ENCODE measurements around the gene ZNF679. TPM values are rescaled to one million over a fixed set of nuclear protein-coding genes. Genes with fewer than 3 reads are reported as not detected.

Gene ZNF679
- total RNA-seq, 1 donor from 2014 or later, result not detected

DNA sequence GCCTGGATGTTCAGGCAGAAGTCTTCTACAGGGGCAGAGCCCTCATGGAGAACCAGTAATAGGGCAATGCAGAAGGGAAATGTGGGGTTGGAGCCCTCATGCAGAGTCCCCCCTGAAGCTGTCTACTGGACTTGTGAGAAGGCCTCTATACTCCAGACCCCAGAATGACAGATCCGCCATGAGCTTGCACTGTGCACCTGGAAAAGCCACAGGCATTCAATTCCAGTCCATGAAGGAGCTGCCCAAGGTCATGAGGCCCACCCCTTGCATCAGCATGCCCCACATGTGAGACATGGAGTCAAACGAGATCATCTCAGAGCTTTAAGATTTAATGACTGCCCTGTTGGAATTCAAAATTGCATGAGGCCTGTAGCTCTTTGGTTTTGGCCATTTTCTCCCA, 4.9 kb upstream of the ZNF679 start:
- H3K4me3 Mint-ChIP-seq (ENCODE audit: unreplicated experiment), result no peak overlapping the region
- peaks cover 32% of the 10 kb centered on the region for H3K9me3 Mint-ChIP-seq (ENCODE audit: unreplicated experiment)
- H3K36me3 Mint-ChIP-seq (ENCODE audit: low read depth, unreplicated experiment), result no peaks in the 10 kb centered on the region
- no peak overlapping the region for H2AFZ ChIP-seq (ENCODE audit: low read depth, low read length)
- H3K4me1 Mint-ChIP-seq (ENCODE audit: low read depth, unreplicated experiment), result no peaks in the 10 kb centered on the region
- no peak overlapping the region for H3K4me3 ChIP-seq (ENCODE audit: insufficient read depth, low read depth, low read length)
- no peaks in the 10 kb centered on the region for H4K20me1 ChIP-seq (ENCODE audit: insufficient read depth, low read length)
- FAIRE-seq (no peak), DNase-seq (ENCODE audit: low read depth) (no peak)
- H3K9ac ChIP-seq (ENCODE audit: low read length), result no peak overlapping the region
- H3K9me3 ChIP-seq (ENCODE audit: insufficient read depth, low read depth, low read length), result peaks cover 15% of the 10 kb centered on the region
- no peaks in the 10 kb centered on the region for H3K27me3 ChIP-seq (ENCODE audit: insufficient read depth, low read length)
- H3K27me3 Mint-ChIP-seq (ENCODE audit: low read depth, unreplicated experiment), result no peaks in the 10 kb centered on the region
- no peaks in the 10 kb centered on the region for H3K79me2 ChIP-seq (ENCODE audit: insufficient read depth, low read length)
- no peaks in the 10 kb centered on the region for H3K4me1 ChIP-seq (ENCODE audit: insufficient read depth, low read length)
- TF ChIP-seq CTCF (IDR thresholded peaks at IDR 0.05; ENCODE audit: insufficient read depth, low read depth, low read length) (no peak), EZH2 (IDR thresholded peaks at IDR 0.05; ENCODE audit: insufficient read depth, low read length) (no peak)
- no peak overlapping the region for H3K27ac Mint-ChIP-seq (ENCODE audit: unreplicated experiment)
- no peak overlapping the region for H3K4me2 ChIP-seq (ENCODE audit: low read length)
- no peak overlapping the region for H3K27ac ChIP-seq (ENCODE audit: low read depth, low read length)
- no peaks in the 10 kb centered on the region for H3K36me3 ChIP-seq (ENCODE audit: insufficient read depth, low read length)

DNA sequence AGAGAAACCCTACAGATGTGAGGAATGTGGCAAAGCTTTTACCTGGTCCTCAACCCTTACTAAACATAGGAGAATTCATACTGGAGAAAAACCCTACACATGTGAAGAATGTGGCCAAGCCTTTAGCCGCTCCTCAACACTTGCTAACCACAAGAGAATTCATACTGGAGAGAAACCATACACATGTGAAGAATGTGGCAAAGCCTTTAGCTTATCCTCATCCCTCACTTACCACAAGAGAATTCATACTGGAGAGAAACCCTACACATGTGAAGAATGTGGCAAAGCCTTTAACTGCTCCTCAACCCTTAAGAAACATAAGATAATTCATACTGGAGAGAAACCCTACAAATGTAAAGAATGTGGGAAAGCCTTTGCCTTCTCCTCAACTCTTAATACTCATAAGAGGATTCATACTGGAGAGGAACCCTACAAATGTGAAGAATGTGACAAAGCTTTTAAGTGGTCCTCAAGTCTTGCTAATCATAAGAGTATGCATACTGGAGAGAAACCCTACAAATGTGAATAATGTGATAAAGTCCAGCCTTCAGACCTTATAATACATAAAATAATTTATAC, 38.2 kb downstream of the ZNF679 start:
- H3K36me3 ChIP-seq (ENCODE audit: insufficient read depth, low read length), result no peaks in the 10 kb centered on the region
- H3K4me2 ChIP-seq (ENCODE audit: low read length), result no peak overlapping the region
- Mint-ChIP-seq H3K27ac (ENCODE audit: unreplicated experiment) (no peak overlapping the region), H3K36me3 (ENCODE audit: low read depth, unreplicated experiment) (no peaks in the 10 kb centered on the region), H3K4me3 (ENCODE audit: unreplicated experiment) (no peak overlapping the region), H3K4me1 (ENCODE audit: low read depth, unreplicated experiment) (no peaks in the 10 kb centered on the region), H3K27me3 (ENCODE audit: low read depth, unreplicated experiment) (no peaks in the 10 kb centered on the region), H3K9me3 (ENCODE audit: unreplicated experiment) (peaks cover 10% of the 10 kb centered on the region)
- H3K4me3 ChIP-seq (ENCODE audit: insufficient read depth, low read depth, low read length), result no peak overlapping the region
- H3K9me3 ChIP-seq (ENCODE audit: insufficient read depth, low read depth, low read length), result peaks cover 3% of the 10 kb centered on the region
- FAIRE-seq, result no peak
- no peak overlapping the region for H3K27ac ChIP-seq (ENCODE audit: low read depth, low read length)
- no peak overlapping the region for H3K9ac ChIP-seq (ENCODE audit: low read length)
- H2AFZ ChIP-seq (ENCODE audit: low read depth, low read length), result no peak overlapping the region
- no peaks in the 10 kb centered on the region for H3K4me1 ChIP-seq (ENCODE audit: insufficient read depth, low read length)
- no peaks in the 10 kb centered on the region for H3K27me3 ChIP-seq (ENCODE audit: insufficient read depth, low read length)
- no peaks in the 10 kb centered on the region for H3K79me2 ChIP-seq (ENCODE audit: insufficient read depth, low read length)
- TF ChIP-seq CTCF (IDR thresholded peaks at IDR 0.05; ENCODE audit: insufficient read depth, low read depth, low read length), result no peak
- TF ChIP-seq EZH2 (IDR thresholded peaks at IDR 0.05; ENCODE audit: insufficient read depth, low read length), result no peak
- DNase-seq (ENCODE audit: low read depth), result no peak
- no peaks in the 10 kb centered on the region for H4K20me1 ChIP-seq (ENCODE audit: insufficient read depth, low read length)

DNA sequence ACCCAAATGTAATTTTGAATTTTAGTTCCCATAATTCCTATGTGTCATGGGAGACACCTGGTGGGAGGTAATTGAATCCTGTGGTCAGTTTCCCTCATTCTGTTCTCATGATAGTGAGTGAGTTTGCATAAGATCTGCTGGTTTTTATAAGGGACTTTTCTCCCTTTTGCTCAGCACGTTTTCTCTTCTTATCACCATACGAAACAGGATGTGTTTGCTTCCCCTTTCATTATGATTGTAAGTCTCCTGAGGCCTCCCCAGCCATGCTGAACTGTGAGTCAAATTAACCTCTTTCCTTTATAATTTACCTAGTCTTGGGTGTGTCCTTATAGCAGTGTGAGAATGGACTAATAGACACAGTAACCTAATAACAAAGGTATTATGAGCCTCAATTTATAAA, 49.4 kb downstream of the ZNF679 start:
- Mint-ChIP-seq H3K9me3 (ENCODE audit: unreplicated experiment) (peaks cover 12% of the 10 kb centered on the region), H3K27me3 (ENCODE audit: low read depth, unreplicated experiment) (no peaks in the 10 kb centered on the region), H3K36me3 (ENCODE audit: low read depth, unreplicated experiment) (no peaks in the 10 kb centered on the region), H3K27ac (ENCODE audit: unreplicated experiment) (no peak overlapping the region), H3K4me1 (ENCODE audit: low read depth, unreplicated experiment) (no peaks in the 10 kb centered on the region), H3K4me3 (ENCODE audit: unreplicated experiment) (no peak overlapping the region)
- FAIRE-seq (no peak), DNase-seq (ENCODE audit: low read depth) (no peak)
- H4K20me1 ChIP-seq (ENCODE audit: insufficient read depth, low read length), result no peaks in the 10 kb centered on the region
- H3K9ac ChIP-seq (ENCODE audit: low read length), result no peak overlapping the region
- TF ChIP-seq CTCF (IDR thresholded peaks at IDR 0.05; ENCODE audit: insufficient read depth, low read depth, low read length) (no peak), EZH2 (IDR thresholded peaks at IDR 0.05; ENCODE audit: insufficient read depth, low read length) (no peak)
- no peak overlapping the region for H3K4me3 ChIP-seq (ENCODE audit: insufficient read depth, low read depth, low read length)
- H3K4me2 ChIP-seq (ENCODE audit: low read length), result no peak overlapping the region
- no peak overlapping the region for H2AFZ ChIP-seq (ENCODE audit: low read depth, low read length)
- H3K27me3 ChIP-seq (ENCODE audit: insufficient read depth, low read length), result no peaks in the 10 kb centered on the region
- no peaks in the 10 kb centered on the region for H3K4me1 ChIP-seq (ENCODE audit: insufficient read depth, low read length)
- H3K36me3 ChIP-seq (ENCODE audit: insufficient read depth, low read length), result no peaks in the 10 kb centered on the region
- no peaks in the 10 kb centered on the region for H3K9me3 ChIP-seq (ENCODE audit: insufficient read depth, low read depth, low read length)
- no peak overlapping the region for H3K27ac ChIP-seq (ENCODE audit: low read depth, low read length)
- no peaks in the 10 kb centered on the region for H3K79me2 ChIP-seq (ENCODE audit: insufficient read depth, low read length)
